Myometrial cell (primary cell): ENCODE data around the gene USP53. TPM values are rescaled to one million over a fixed set of nuclear protein-coding genes. Genes with fewer than 3 reads are reported as not detected.

Experiments used
- total RNA-seq: library from RNA; depleted of rRNA; stranded (reverse); fragments of >200 nt; gene quantifications from 2 replicates; pipeline ENCODE4 v1.2.3, GENCODE V29; 2015

USP53 gene
- total RNA-seq: 23.1 and 24.8 TPM in 2 replicates

DNA sequence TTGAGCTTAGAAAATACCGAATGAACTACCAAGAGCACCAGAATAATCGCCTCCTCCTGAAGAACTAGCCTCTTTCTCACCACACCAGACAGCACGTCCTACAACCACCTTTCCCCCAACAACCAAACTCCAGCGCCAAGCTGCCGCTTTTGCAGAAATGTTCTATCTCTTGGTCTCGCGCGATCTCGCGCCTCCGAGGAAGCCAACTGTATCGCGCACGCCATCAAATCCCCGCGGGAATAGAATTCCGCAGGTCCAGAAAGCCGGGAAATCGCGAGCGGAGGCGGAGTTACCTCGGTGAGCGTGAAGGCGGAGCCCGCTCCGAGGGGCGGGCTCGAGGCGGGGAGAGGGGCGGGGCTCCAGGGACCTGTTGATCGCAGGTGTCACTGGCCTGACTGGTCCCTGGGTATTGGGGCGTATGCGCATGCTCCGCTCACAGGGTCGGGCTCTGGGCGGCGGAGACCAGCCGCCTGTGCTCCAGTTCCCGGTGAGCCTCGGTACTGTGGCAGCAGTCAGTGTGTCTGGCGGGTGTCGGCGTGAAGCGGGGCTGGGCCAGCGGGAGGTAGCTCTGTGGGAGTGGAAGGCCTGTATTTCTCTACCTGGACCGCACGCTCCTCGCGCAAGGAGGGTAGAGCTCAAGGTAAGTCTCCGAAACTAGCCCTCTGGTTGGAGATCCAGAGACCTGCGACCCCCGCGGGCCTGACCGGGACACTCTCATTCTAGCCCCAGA, at the start of gene USP53:
USP53 (plus strand) TSS at position 480 of the 730 bp plus-strand sequence. CDS start 27,047 bp downstream, outside the sequence.

DNA sequence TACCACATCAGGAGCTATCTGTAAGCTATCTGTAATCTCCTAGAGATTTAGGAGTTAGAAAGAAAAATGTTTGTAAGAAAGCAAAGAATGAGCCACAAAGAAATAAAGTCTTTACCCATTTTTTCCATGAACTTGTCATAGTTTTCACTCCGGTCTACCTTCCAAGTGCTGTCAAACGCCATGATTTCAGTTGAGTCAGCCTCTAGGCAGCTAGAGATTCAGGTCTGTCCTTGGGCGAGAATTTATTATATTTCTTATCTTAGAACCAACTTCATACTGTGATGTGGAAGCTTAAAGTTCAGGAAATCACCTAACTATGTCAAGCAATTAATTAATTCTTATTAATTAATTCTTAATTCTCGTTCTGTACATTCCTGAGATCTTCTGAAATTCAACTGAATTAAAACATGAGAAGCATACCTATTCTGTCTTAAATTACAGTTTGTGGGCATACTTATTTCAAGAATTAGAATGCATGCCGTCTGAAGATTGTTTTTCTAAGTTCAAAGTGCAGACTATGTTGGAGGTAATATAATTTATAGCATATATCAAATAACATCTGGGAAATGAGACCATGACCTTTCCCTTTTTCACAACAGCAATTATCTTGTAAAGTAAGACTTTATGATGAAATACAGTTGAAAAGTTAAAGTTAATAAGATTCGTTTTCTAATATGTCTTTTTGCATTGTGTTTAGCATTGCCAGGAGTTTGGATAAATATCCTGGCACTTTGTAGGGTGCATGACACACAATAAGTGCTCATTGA, 109.6 kb downstream of the USP53 start, which contains the start of gene FABP2:
FABP2 (minus strand) TSS at position 218 of the 767 bp plus-strand sequence; CDS start at position 182, 36 bp downstream.

Other genes starting within 250 kb of the USP53 start
- not detected in 2 replicates for gene MYOZ2, start 76.9 kb upstream of the USP53 start, total RNA-seq
- gene FABP2, start 109.4 kb downstream of the USP53 start, total RNA-seq: not detected in 2 replicates